HepG2 (cell line): ENCODE measurements around the gene WDR81. TPM values are rescaled to one million over a fixed set of nuclear protein-coding genes. Genes with fewer than 3 reads are reported as not detected.

Experiments
- AHR ChIP-seq: IDR thresholded peaks from 2 replicates; pipeline ENCODE4 v1.6.1; 2018; ENCODE audit warnings: missing genetic modification reagents, missing compliant biosample characterization
- ATF5 ChIP-seq: sonication (generic); formaldehyde crosslinking; IDR thresholded peaks from 2 replicates; pipeline ENCODE4 v1.4.0; 2020; ENCODE audit warnings: mild to moderate bottlenecking, low read depth, missing genetic modification reagents
- FOSL2 ChIP-seq: sonication (generic); formaldehyde crosslinking; IDR thresholded peaks from 2 replicates; pipeline ENCODE4 v1.4.0; 2020; ENCODE audit warnings: missing genetic modification reagents
- HMGXB3 ChIP-seq: sonication (generic); formaldehyde crosslinking; IDR thresholded peaks from 2 replicates; pipeline ENCODE4 v1.4.0; 2020; ENCODE audit warnings: missing genetic modification reagents, borderline replicate concordance
- HOXA3 ChIP-seq: sonication (generic); formaldehyde crosslinking; IDR thresholded peaks from 2 replicates; pipeline ENCODE4 v1.5.0; 2020; ENCODE audit warnings: missing genetic modification reagents
- JUNB ChIP-seq: sonication (generic); formaldehyde crosslinking; IDR thresholded peaks from 2 replicates; pipeline ENCODE4 v1.8.0; 2022; ENCODE audit warnings: missing genetic modification reagents, mild to moderate bottlenecking, borderline replicate concordance
- KDM3A ChIP-seq: IDR thresholded peaks from 2 replicates; pipeline ENCODE4 v1.6.1; 2018; ENCODE audit warnings: low read depth, missing compliant biosample characterization
- KMT2A ChIP-seq: sonication (generic); formaldehyde crosslinking; IDR thresholded peaks from 2 replicates; pipeline ENCODE4 v1.4.0; 2020; ENCODE audit warnings: missing genetic modification reagents
- NFE2L1 ChIP-seq: sonication (generic); formaldehyde crosslinking; IDR thresholded peaks from 2 replicates; pipeline ENCODE4 v1.4.0; 2020; ENCODE audit warnings: missing genetic modification reagents, mild to moderate bottlenecking, borderline replicate concordance
- NR0B2 ChIP-seq: sonication (generic); formaldehyde crosslinking; IDR thresholded peaks from 2 replicates; pipeline ENCODE4 v1.4.0; 2020; ENCODE audit warnings: mild to moderate bottlenecking, missing genetic modification reagents
- PRMT3 ChIP-seq: sonication (generic); formaldehyde crosslinking; IDR thresholded peaks from 2 replicates; pipeline ENCODE4 v1.8.1; 2022; ENCODE audit warnings: low read depth, mild to moderate bottlenecking, moderate library complexity, missing genetic modification reagents, borderline replicate concordance
- SP5 ChIP-seq: IDR thresholded peaks from 2 replicates; pipeline ENCODE4 v1.6.1; 2016; ENCODE audit warnings: low read depth, borderline replicate concordance
- STAT6 ChIP-seq: sonication (generic); formaldehyde crosslinking; IDR thresholded peaks from 2 replicates; pipeline ENCODE4 v1.4.0; 2020; ENCODE audit warnings: missing genetic modification reagents, mild to moderate bottlenecking, borderline replicate concordance
- ZBTB44 ChIP-seq: sonication (generic); formaldehyde crosslinking; IDR thresholded peaks from 2 replicates; pipeline ENCODE4 v1.4.0; 2020; ENCODE audit warnings: missing genetic modification reagents
- ZFP62 ChIP-seq: sonication (generic); formaldehyde crosslinking; IDR thresholded peaks from 2 replicates; pipeline ENCODE4 v1.4.0; 2020; ENCODE audit warnings: missing genetic modification reagents
- ZNF367 ChIP-seq: sonication (generic); formaldehyde crosslinking; IDR thresholded peaks from 2 replicates; pipeline ENCODE4 v1.4.0; 2020; ENCODE audit warnings: missing genetic modification reagents, borderline replicate concordance
- ZNF557 ChIP-seq: sonication (generic); formaldehyde crosslinking; IDR thresholded peaks from 2 replicates; pipeline ENCODE4 v1.4.0; 2020; ENCODE audit warnings: missing genetic modification reagents
- ZNF567 ChIP-seq: sonication (generic); formaldehyde crosslinking; IDR thresholded peaks from 2 replicates; pipeline ENCODE4 v1.8.1; 2023; ENCODE audit warnings: mild to moderate bottlenecking, missing genetic modification reagents, borderline replicate concordance
- polyA plus RNA-seq, 8 experiments: library from polyadenylated mRNA; depleted of rRNA in 3 of 8; stranded (reverse) in 7 of 8; unstranded in 1 of 8; fragments of >200 nt; fragmentation: Illumina TruSeq in 4 of 8; extraction: Trizol in 4 of 8; gene quantifications; 2 replicates each; pipeline versions ENCODE4 v1.2.1 to v1.2.3, GENCODE V29; 2011 to 2016; ENCODE audit warnings: low read depth in 4 of 8, missing spikeins in 1 of 8, mixed read lengths in 1 of 8; ENCODE audit not compliant: insufficient read depth in 1 of 8
- total RNA-seq, 5 experiments: library from RNA; depleted of rRNA; stranded (reverse); fragments of >200 nt; fragmentation: Illumina TruSeq; extraction: Trizol; gene quantifications; 2 replicates each; pipeline ENCODE4 v1.2.3, GENCODE V29; 2016; ENCODE audit warnings: low read depth in 1 of 5

The WDR81 gene
- total and polyA plus RNA-seq, 2 of the 13 experiments (the other 11 are each of a cell fraction or from before 2014, with no cell fraction given) = 9.1 to 16.7 TPM

- TF ChIP-seq ZNF557 (CRISPR knock-in tag) (no peak), FOSL2 (peak; percentile 58), KMT2A (CRISPR knock-in tag) (no peak), HMGXB3 (CRISPR knock-in tag) (no peak), STAT6 (no peak), PRMT3 (CRISPR knock-in tag) (no peak), SP5 (CRISPR knock-in tag) (peak; percentile 66), ZFP62 (no peak), ZNF367 (CRISPR knock-in tag) (no peak), ZBTB44 (no peak), AHR (CRISPR knock-in tag) (no peak), HOXA3 (peak; percentile 62), NR0B2 (no peak), ZNF567 (CRISPR knock-in tag) (no peak), ATF5 (CRISPR knock-in tag) (no peak), NFE2L1 (no peak), KDM3A (no peak), JUNB (no peak)
These were observed 45.4 kb downstream of the WDR81 start (continued) for GRCh38 chr17:1769822-1770477.
